Measurements from ENCODE around the gene NLRP10. TPM values are rescaled to one million over a fixed set of nuclear protein-coding genes. Genes with fewer than 3 reads are reported as not detected.

The NLRP10 gene
- total and polyA plus RNA-seq, 7 experiments from 2014 or later: not detected

- no peak for ATAC-seq
- Histone ChIP-seq H3K27ac (ENCODE audit: low read depth, low read length) (no peak overlapping the region), H3K4me3 (ENCODE audit: low read length) (no peak overlapping the region), H3K36me3 (ENCODE audit: control insufficient read depth in 2 of 3, insufficient read depth in 3 of 3, low read length in 3 of 3) (peaks cover 0 to 4% (median 0%) of the 10 kb centered on the region in 3 experiments), H3K9me3 (ENCODE audit: control insufficient read depth in 2 of 3, low read length in 3 of 3) (no peaks in the 10 kb centered on the region), H3K4me1 (ENCODE audit: control insufficient read depth in 2 of 2, insufficient read depth in 2 of 2, low read length in 2 of 2) (peaks cover 4 to 11% of the 10 kb centered on the region in 2 donors), H3K27me3 (ENCODE audit: control insufficient read depth in 2 of 2, insufficient read depth in 2 of 2, low read length in 2 of 2) (no peaks in the 10 kb centered on the region)
- Mint-ChIP-seq H3K9me3 (no peaks in the 10 kb centered on the region), H3K36me3 (no peaks in the 10 kb centered on the region), H3K4me1 (peaks cover 7 to 25% (median 15%) of the 10 kb centered on the region in 7 donors), H3K4me3 (no peak overlapping the region), H3K27me3 (no peaks in the 10 kb centered on the region), H3K27ac (no peak overlapping the region)
- no peak for DNase-seq
- ChIA-PET POLR2A (no interaction called here), CTCF (no interaction called here)
- intact Hi-C loops (cut with micrococcal nuclease): loop anchor here (10.0 kb wide), 2 partner anchors 288 to 1748 kb away; partner anchors contain the start of genes CNGA4 (in 1 of the 2) and FHIP1B (in 1 of the 2)
Measured at GRCh38 chr11:7982582-7983119, 17.4 kb upstream of the NLRP10 start.

GRCh38 chr11:7981619-7982157 is 16.4 kb upstream of the NLRP10 start:
- ChIA-PET CTCF (no interaction called here), POLR2A (no interaction called here)
- no peak for ATAC-seq
- H3K27ac ChIP-seq (ENCODE audit: low read depth, low read length): no peak overlapping the region
- H3K36me3 ChIP-seq (ENCODE audit: control insufficient read depth in 2 of 3, insufficient read depth in 3 of 3, low read length in 3 of 3): no peaks in the 10 kb centered on the region
- Mint-ChIP-seq H3K27ac (no peak overlapping the region), H3K36me3 (no peaks in the 10 kb centered on the region), H3K4me1 (peaks cover 4 to 19% (median 10%) of the 10 kb centered on the region in 7 donors), H3K4me3 (no peak overlapping the region), H3K27me3 (no peaks in the 10 kb centered on the region), H3K9me3 (no peaks in the 10 kb centered on the region)
- DNase-seq: no peak
- peaks cover 4 to 10% of the 10 kb centered on the region in 2 donors for H3K4me1 ChIP-seq (ENCODE audit: control insufficient read depth in 2 of 2, insufficient read depth in 2 of 2, low read length in 2 of 2)
- no peaks in the 10 kb centered on the region for H3K27me3 ChIP-seq (ENCODE audit: control insufficient read depth in 2 of 2, insufficient read depth in 2 of 2, low read length in 2 of 2)
- no peaks in the 10 kb centered on the region for H3K9me3 ChIP-seq (ENCODE audit: control insufficient read depth in 2 of 3, low read length in 3 of 3)
- intact Hi-C loops (cut with micrococcal nuclease): loop anchor here (10.0 kb wide), 2 partner anchors 287 to 1747 kb away; partner anchors contain the start of genes CNGA4 (in 1 of the 2) and FHIP1B (in 1 of the 2)
- no peak overlapping the region for H3K4me3 ChIP-seq (ENCODE audit: low read length)

GRCh38 chr11:7977232-7977917 is 12.1 kb upstream of the NLRP10 start:
- no peak overlapping the region for H3K27ac Mint-ChIP-seq
- Histone ChIP-seq H3K4me1 (ENCODE audit: control insufficient read depth in 2 of 2, insufficient read depth in 2 of 2, low read length in 2 of 2) (no peaks in the 10 kb centered on the region), H3K27ac (ENCODE audit: low read depth, low read length) (no peak overlapping the region), H3K27me3 (ENCODE audit: control insufficient read depth in 2 of 2, insufficient read depth in 2 of 2, low read length in 2 of 2) (no peaks in the 10 kb centered on the region), H3K9me3 (ENCODE audit: control insufficient read depth in 2 of 3, low read length in 3 of 3) (no peaks in the 10 kb centered on the region), H3K36me3 (ENCODE audit: control insufficient read depth in 2 of 3, insufficient read depth in 3 of 3, low read length in 3 of 3) (no peaks in the 10 kb centered on the region), H3K4me3 (ENCODE audit: low read length) (no peak overlapping the region)
- DNase-seq: no peak
- no peak overlapping the region for H3K4me3 Mint-ChIP-seq
- POLR2A ChIA-PET: interaction anchor here (0.7 to 1.5 kb wide), 2 partner anchors 9 to 232 kb away, joined by 4 to 6 read pairs; partner anchors contain the start of gene EIF3F
- intact Hi-C loops (cut with micrococcal nuclease): no loop called here
- no peaks in the 10 kb centered on the region for H3K9me3 Mint-ChIP-seq
- CTCF ChIA-PET: no interaction called here
- H3K4me1 Mint-ChIP-seq: no peaks in the 10 kb centered on the region
- ATAC-seq: no peak
- no peaks in the 10 kb centered on the region for H3K36me3 Mint-ChIP-seq
- peaks cover 0 to 4% (median 3%) of the 10 kb centered on the region in 5 donors for H3K27me3 Mint-ChIP-seq

GRCh38 chr11:7974668-7975067 is 9.4 kb upstream of the NLRP10 start:
- ChIA-PET POLR2A (no interaction called here), CTCF (no interaction called here)
- intact Hi-C loops (cut with micrococcal nuclease): no loop called here
- DNase-seq (no peak), ATAC-seq (no peak)
- Histone ChIP-seq H3K9me3 (ENCODE audit: control insufficient read depth in 2 of 3, low read length in 3 of 3) (no peaks in the 10 kb centered on the region), H3K27me3 (ENCODE audit: control insufficient read depth in 2 of 2, insufficient read depth in 2 of 2, low read length in 2 of 2) (no peaks in the 10 kb centered on the region), H3K27ac (ENCODE audit: low read depth, low read length) (no peak overlapping the region), H3K36me3 (ENCODE audit: control insufficient read depth in 2 of 3, insufficient read depth in 3 of 3, low read length in 3 of 3) (no peaks in the 10 kb centered on the region), H3K4me3 (ENCODE audit: low read length) (no peak overlapping the region), H3K4me1 (ENCODE audit: control insufficient read depth in 2 of 2, insufficient read depth in 2 of 2, low read length in 2 of 2) (no peaks in the 10 kb centered on the region)
- H3K27ac Mint-ChIP-seq: no peak overlapping the region
- no peaks in the 10 kb centered on the region for H3K36me3 Mint-ChIP-seq
- no peak overlapping the region for H3K4me3 Mint-ChIP-seq
- H3K4me1 Mint-ChIP-seq: no peaks in the 10 kb centered on the region
- H3K27me3 Mint-ChIP-seq: peaks cover 0 to 11% (median 4%) of the 10 kb centered on the region in 5 donors
- H3K9me3 Mint-ChIP-seq: no peaks in the 10 kb centered on the region

GRCh38 chr11:7973011-7973410 is 7.8 kb upstream of the NLRP10 start:
- Mint-ChIP-seq H3K36me3 (no peaks in the 10 kb centered on the region), H3K4me1 (no peaks in the 10 kb centered on the region), H3K4me3 (no peak overlapping the region), H3K27me3 (peaks cover 0 to 11% (median 4%) of the 10 kb centered on the region in 5 donors), H3K9me3 (peaks cover 0 to 1% (median 0%) of the 10 kb centered on the region in 11 donors), H3K27ac (no peak overlapping the region)
- Histone ChIP-seq H3K4me3 (ENCODE audit: low read length) (no peak overlapping the region), H3K36me3 (ENCODE audit: control insufficient read depth in 2 of 3, insufficient read depth in 3 of 3, low read length in 3 of 3) (no peaks in the 10 kb centered on the region), H3K27ac (ENCODE audit: low read depth, low read length) (no peak overlapping the region), H3K27me3 (ENCODE audit: control insufficient read depth in 2 of 2, insufficient read depth in 2 of 2, low read length in 2 of 2) (no peaks in the 10 kb centered on the region), H3K4me1 (ENCODE audit: control insufficient read depth in 2 of 2, insufficient read depth in 2 of 2, low read length in 2 of 2) (no peaks in the 10 kb centered on the region), H3K9me3 (ENCODE audit: control insufficient read depth in 2 of 3, low read length in 3 of 3) (no peaks in the 10 kb centered on the region)
- intact Hi-C loops (cut with micrococcal nuclease): no loop called here
- CTCF ChIA-PET: no interaction called here
- ATAC-seq: no peak
- POLR2A ChIA-PET: no interaction called here
- no peak for DNase-seq

- Histone ChIP-seq H3K4me1 (ENCODE audit: control insufficient read depth in 2 of 2, insufficient read depth in 2 of 2, low read length in 2 of 2) (no peaks in the 10 kb centered on the region), H3K27ac (ENCODE audit: low read depth, low read length) (no peak overlapping the region), H3K36me3 (ENCODE audit: control insufficient read depth in 2 of 3, insufficient read depth in 3 of 3, low read length in 3 of 3) (no peaks in the 10 kb centered on the region), H3K9me3 (ENCODE audit: control insufficient read depth in 2 of 3, low read length in 3 of 3) (no peaks in the 10 kb centered on the region), H3K4me3 (ENCODE audit: low read length) (no peak overlapping the region), H3K27me3 (ENCODE audit: control insufficient read depth in 2 of 2, insufficient read depth in 2 of 2, low read length in 2 of 2) (no peaks in the 10 kb centered on the region)
- ChIA-PET POLR2A (no interaction called here), CTCF (no interaction called here)
- no peak for DNase-seq
- ATAC-seq: no peak
- Mint-ChIP-seq H3K4me3 (no peak overlapping the region), H3K27ac (no peak overlapping the region), H3K27me3 (peaks cover 4 to 17% (median 6%) of the 10 kb centered on the region in 5 donors), H3K9me3 (peaks cover 0 to 1% (median 0%) of the 10 kb centered on the region in 11 donors), H3K36me3 (no peaks in the 10 kb centered on the region), H3K4me1 (no peaks in the 10 kb centered on the region)
- intact Hi-C loops (cut with micrococcal nuclease): no loop called here
Measured at GRCh38 chr11:7971846-7972245, 6.6 kb upstream of the NLRP10 start.
